Renal cortical epithelial cell (primary cell): ENCODE results near the gene PSMD3. TPM values are rescaled to one million over a fixed set of nuclear protein-coding genes. Genes with fewer than 3 reads are reported as not detected.

Experiments used
- total RNA-seq: library from RNA; depleted of rRNA; stranded (reverse); fragments of >200 nt; gene quantifications from 2 replicates; pipeline ENCODE4 v1.2.3, GENCODE V29; 2014

The PSMD3 gene
- total RNA-seq, 1 donor from 2014 or later: 89.6 TPM

Other genes with a start within 250 kb of the PSMD3 start
- gene GRB7, start 242.9 kb upstream of the PSMD3 start, total RNA-seq: 10.8 and 25.7 TPM in 2 replicates
- under 0.01 and 0.17 TPM in 2 replicates for gene IKZF3, start 116.5 kb upstream of the PSMD3 start, total RNA-seq
- gene ZPBP2, start 112.6 kb upstream of the PSMD3 start, total RNA-seq: not detected in 2 replicates
- 0.35 and 2.2 TPM in 2 replicates for gene GSDMB, start 62.2 kb upstream of the PSMD3 start, total RNA-seq
- gene ORMDL3, start 53.2 kb upstream of the PSMD3 start, total RNA-seq: 55.2 and 89.6 TPM in 2 replicates
- not detected in 2 replicates for gene LRRC3C, start 53.1 kb upstream of the PSMD3 start, total RNA-seq
- not detected in 2 replicates for gene GSDMA, start 17.8 kb upstream of the PSMD3 start, total RNA-seq
- gene CSF3, start 34.6 kb downstream of the PSMD3 start, total RNA-seq: not detected in 2 replicates
- gene MED24, start 73.6 kb downstream of the PSMD3 start, total RNA-seq: 35.3 and 54.3 TPM in 2 replicates
- 3.5 and 22.0 TPM in 2 replicates for gene THRA, start 82.2 kb downstream of the PSMD3 start, total RNA-seq
- 0.75 TPM in 1 of 2 replicates, not detected in the other for gene NR1D1, start 119.8 kb downstream of the PSMD3 start, total RNA-seq
- 21.9 and 47.7 TPM in 2 replicates for gene MSL1, start 141.2 kb downstream of the PSMD3 start, total RNA-seq
- 19.4 and 31.0 TPM in 2 replicates for gene CASC3, start 159.7 kb downstream of the PSMD3 start, total RNA-seq
- gene RAPGEFL1, start 196.7 kb downstream of the PSMD3 start, total RNA-seq: 1.8 TPM in 1 of 2 replicates, not detected in the other
- gene WIPF2, start 238.5 kb downstream of the PSMD3 start, total RNA-seq: 9.6 and 24.5 TPM in 2 replicates